Measurements from ENCODE around the gene CCDC116.
"Not testable (repeated sequence)": the region's sequence is repeated elsewhere in the genome, so short reads cannot be mapped to it uniquely, and the experiment has no call there.

CCDC116 gene

GRCh38 chr22:21590809-21591641, 41.5 kb upstream of the CCDC116 start:
- no peak for TF ChIP-seq CTCF (conservative IDR thresholded peaks at IDR 0.05; ENCODE audit: control insufficient read depth, insufficient read depth, low read depth, low read length)
- no peak for DNase-seq (ENCODE audit: low read depth)
- H3K4me3 ChIP-seq (ENCODE audit: control insufficient read depth, low read depth, low read length): no peak overlapping the region

- no peak for DNase-seq (ENCODE audit: low read depth)
- H3K4me3 ChIP-seq (ENCODE audit: control insufficient read depth, low read depth, low read length): no peak overlapping the region
- TF ChIP-seq CTCF (conservative IDR thresholded peaks at IDR 0.05; ENCODE audit: control insufficient read depth, insufficient read depth, low read depth, low read length): no peak
Measured at GRCh38 chr22:21591695-21592094, 40.9 kb upstream of the CCDC116 start.

- H3K4me3 ChIP-seq (ENCODE audit: control insufficient read depth, low read depth, low read length): no peak overlapping the region
- no peak for TF ChIP-seq CTCF (conservative IDR thresholded peaks at IDR 0.05; ENCODE audit: control insufficient read depth, insufficient read depth, low read depth, low read length)
- no peak for DNase-seq (ENCODE audit: low read depth)
Measured at GRCh38 chr22:21592422-21592821, 40.1 kb upstream of the CCDC116 start.

GRCh38 chr22:21593406-21594232, 38.9 kb upstream of the CCDC116 start:
- H3K4me3 ChIP-seq (ENCODE audit: control insufficient read depth, low read depth, low read length): no peak overlapping the region
- no peak for DNase-seq (ENCODE audit: low read depth)
- peak; percentile 30 for TF ChIP-seq CTCF (conservative IDR thresholded peaks at IDR 0.05; ENCODE audit: control insufficient read depth, insufficient read depth, low read depth, low read length)

- TF ChIP-seq CTCF (conservative IDR thresholded peaks at IDR 0.05; ENCODE audit: control insufficient read depth, insufficient read depth, low read depth, low read length): no peak
- DNase-seq (ENCODE audit: low read depth): no peak
- no peak overlapping the region for H3K4me3 ChIP-seq (ENCODE audit: control insufficient read depth, low read depth, low read length)
Measured at GRCh38 chr22:21594865-21595452, 37.6 kb upstream of the CCDC116 start.

GRCh38 chr22:21596356-21597135, 36.0 kb upstream of the CCDC116 start:
- H3K4me3 ChIP-seq (ENCODE audit: control insufficient read depth, low read depth, low read length); DNase-seq (ENCODE audit: low read depth): not testable (repeated sequence)
